Transverse colon (tissue), 4 donors: ENCODE results near the gene ADAM30.

Experiments
- POLR2A ChIP-seq: fragments of 450-650 bp; IDR thresholded peaks from one replicate; pipeline ENCODE4 v1.6.1; 2016; ENCODE audit warnings: antibody characterized with exemption, mild to moderate bottlenecking, moderate library complexity
- POLR2AphosphoS5 ChIP-seq, 3 donors: sonication (generic); formaldehyde crosslinking; IDR thresholded peaks; one replicate each; pipeline ENCODE4 v1.6.1; 2016; ENCODE audit warnings: antibody characterized with exemption in 3 of 3
- TF ChIP-seq, protein P1 (sequence below), 5 experiments: fragments of 200-600 bp in 3 of 5; fragments of 450-650 bp in 2 of 5; sonication (generic) in 3 of 5; IDR thresholded peaks; 1 replicate in 2 of 5; 2 replicates in 3 of 5; pipeline ENCODE4 v1.5.1; 2016 to 2017; ENCODE audit warnings: antibody characterized with exemption in 5 of 5, inconsistent platforms in 3 of 5, mild to moderate bottlenecking in 2 of 5, moderate library complexity in 1 of 5

DNA sequence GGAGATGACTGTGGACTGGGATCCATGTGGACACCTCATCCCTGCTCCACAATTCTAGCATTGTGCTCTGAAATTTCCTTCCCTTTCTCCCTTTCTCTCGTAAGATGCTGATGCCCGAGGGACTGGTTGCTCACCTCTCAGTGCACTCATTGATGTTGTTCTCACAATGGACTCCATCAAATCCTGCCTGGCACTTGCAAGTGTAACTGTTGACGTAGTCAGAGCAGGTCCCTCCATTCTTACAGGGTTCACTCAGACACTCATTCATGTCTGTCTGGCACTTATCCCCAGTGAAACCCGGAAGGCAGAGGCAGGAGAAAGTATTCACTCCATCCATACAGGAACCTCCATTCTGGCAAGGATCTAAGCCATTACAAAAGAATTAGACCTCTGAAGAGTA lies 45.1 kb upstream of the ADAM30 start:
- TF ChIP-seq, protein P1, sequence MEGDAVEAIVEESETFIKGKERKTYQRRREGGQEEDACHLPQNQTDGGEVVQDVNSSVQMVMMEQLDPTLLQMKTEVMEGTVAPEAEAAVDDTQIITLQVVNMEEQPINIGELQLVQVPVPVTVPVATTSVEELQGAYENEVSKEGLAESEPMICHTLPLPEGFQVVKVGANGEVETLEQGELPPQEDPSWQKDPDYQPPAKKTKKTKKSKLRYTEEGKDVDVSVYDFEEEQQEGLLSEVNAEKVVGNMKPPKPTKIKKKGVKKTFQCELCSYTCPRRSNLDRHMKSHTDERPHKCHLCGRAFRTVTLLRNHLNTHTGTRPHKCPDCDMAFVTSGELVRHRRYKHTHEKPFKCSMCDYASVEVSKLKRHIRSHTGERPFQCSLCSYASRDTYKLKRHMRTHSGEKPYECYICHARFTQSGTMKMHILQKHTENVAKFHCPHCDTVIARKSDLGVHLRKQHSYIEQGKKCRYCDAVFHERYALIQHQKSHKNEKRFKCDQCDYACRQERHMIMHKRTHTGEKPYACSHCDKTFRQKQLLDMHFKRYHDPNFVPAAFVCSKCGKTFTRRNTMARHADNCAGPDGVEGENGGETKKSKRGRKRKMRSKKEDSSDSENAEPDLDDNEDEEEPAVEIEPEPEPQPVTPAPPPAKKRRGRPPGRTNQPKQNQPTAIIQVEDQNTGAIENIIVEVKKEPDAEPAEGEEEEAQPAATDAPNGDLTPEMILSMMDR (IDR thresholded peaks at IDR 0.05) = no peak
- no peak for TF ChIP-seq POLR2A
- no peak for TF ChIP-seq POLR2AphosphoS5 (IDR thresholded peaks at IDR 0.05)
